H1 (cell line): ENCODE data around the gene AP3B2. TPM values are rescaled to one million over a fixed set of nuclear protein-coding genes. Genes with fewer than 3 reads are reported as not detected.

Experiments
- CTCF ChIA-PET: fragments of 300-600 bp; sonication (Branson Sonifier 250); formaldehyde crosslinking; loops from one replicate; lab custom pipeline; 2021; ENCODE audit not compliant: partially characterized antibody; lab: Charles Lee
- POLR2A ChIA-PET: fragments of 300-600 bp; sonication (Branson Sonifier 250); formaldehyde crosslinking; loops from one replicate; lab custom pipeline; 2021; ENCODE audit warnings: inconsistent platforms; ENCODE audit not compliant: partially characterized antibody; lab: Charles Lee
- DNase-seq, 2 experiments: peaks; one replicate each; pipeline versions ENCODE4 v3.0.0 to v3.0.0-alpha.2; 2010 to 2022; ENCODE audit warnings: low spot score in 2 of 2, low read depth in 1 of 2, mixed read lengths in 1 of 2
- FAIRE-seq: peaks from 2 replicates; lab custom pipeline; 2011; peaks lifted over from hg19 to GRCh38; lab: Jason Lieb, UNC
- H2AFZ ChIP-seq: 2 replicates; pipeline ENCODE4 v1.8.1; 2012; ENCODE audit warnings: low read length, inconsistent platforms
- H2AK5ac ChIP-seq: 2 replicates; pipeline ENCODE4 v1.6.1; 2013; ENCODE audit warnings: low read depth, low read length
- H2BK120ac ChIP-seq: replicated peaks from 2 replicates; pipeline ENCODE3; 2013; ENCODE audit warnings: low read depth, low read length, inconsistent platforms
- H2BK12ac ChIP-seq: 2 replicates; pipeline ENCODE4 v1.6.1; 2013; ENCODE audit warnings: low read depth, low read length
- H2BK15ac ChIP-seq: 2 replicates; pipeline ENCODE4 v1.6.1; 2013; ENCODE audit warnings: low read length
- H2BK20ac ChIP-seq: 2 replicates; pipeline ENCODE4 v1.6.1; 2013; ENCODE audit warnings: low read length
- H2BK5ac ChIP-seq: 2 replicates; pipeline ENCODE4 v1.6.1; 2013; ENCODE audit warnings: low read depth, low read length
- H3K14ac ChIP-seq: 2 replicates; pipeline ENCODE4 v1.6.1; 2013; ENCODE audit warnings: inconsistent platforms; ENCODE audit not compliant: insufficient read length
- H3K18ac ChIP-seq: 2 replicates; pipeline ENCODE4 v1.6.1; 2013; ENCODE audit warnings: low read length; ENCODE audit errors: extremely low read depth
- H3K23ac ChIP-seq: 2 replicates; pipeline ENCODE4 v1.6.1; 2013; ENCODE audit warnings: inconsistent platforms; ENCODE audit not compliant: insufficient read length
- H3K23me2 ChIP-seq: 2 replicates; pipeline ENCODE4 v1.6.1; 2013; ENCODE audit warnings: low read depth, low read length
- H3K27ac ChIP-seq: 2 replicates; pipeline ENCODE4 v1.6.1; 2011; ENCODE audit warnings: low read depth, low read length, inconsistent platforms
- H3K27me3 ChIP-seq, 4 experiments: replicated peaks in 1 of 4; 1 replicate in 1 of 4; 2 replicates in 3 of 4; pipeline versions ENCODE4 v1.6.1 to v1.8.1; 2011 to 2013; ENCODE audit warnings: low read length in 3 of 4, mild to moderate bottlenecking in 3 of 4, inconsistent platforms in 2 of 4, mixed read lengths in 2 of 4, moderate library complexity in 1 of 4; ENCODE audit not compliant: control insufficient read depth in 3 of 4, insufficient read depth in 3 of 4; ENCODE audit errors: extremely low read depth in 1 of 4
- H3K36me3 ChIP-seq, 4 experiments: 2 replicates each; pipeline versions ENCODE4 v1.6.1 to v1.8.1; 2011 to 2013; ENCODE audit warnings: mild to moderate bottlenecking in 4 of 4, low read length in 3 of 4, moderate library complexity in 2 of 4, control low read depth in 1 of 4, inconsistent platforms in 1 of 4; ENCODE audit not compliant: insufficient read depth in 4 of 4, control insufficient read depth in 2 of 4
- H3K4ac ChIP-seq: replicated peaks from 2 replicates; pipeline ENCODE3; 2013; ENCODE audit warnings: low read length, low read depth, mixed read lengths, inconsistent platforms; ENCODE audit not compliant: insufficient read length
- H3K4me1 ChIP-seq, 4 experiments: replicated peaks in 1 of 4; 1 replicate in 1 of 4; 2 replicates in 3 of 4; pipeline versions ENCODE4 v1.6.1 to v1.8.1; 2011 to 2013; ENCODE audit warnings: low read length in 3 of 4, inconsistent platforms in 2 of 4, mixed read lengths in 1 of 4; ENCODE audit not compliant: insufficient read depth in 4 of 4, control insufficient read depth in 3 of 4
- H3K4me2 ChIP-seq, 2 experiments: 2 replicates each; pipeline versions ENCODE4 v1.6.1 to v1.8.1; 2011 to 2013; ENCODE audit warnings: low read depth in 2 of 2, low read length in 2 of 2, control low read depth in 1 of 2, inconsistent platforms in 1 of 2, mild to moderate bottlenecking in 1 of 2; ENCODE audit not compliant: insufficient read depth in 1 of 2
- H3K4me3 ChIP-seq, 4 experiments: fragments of 200-600, 300-600 bp in 1 of 4; sonication (generic), shearing (Covaris generic), sonication (Bioruptor Twin) in 1 of 4; 2 replicates each; pipeline versions ENCODE4 v1.5.1 to v1.8.1; 2011 to 2016; ENCODE audit warnings: low read length in 4 of 4, low read depth in 3 of 4, control low read depth in 2 of 4, inconsistent platforms in 2 of 4, mild to moderate bottlenecking in 2 of 4, mixed read lengths in 1 of 4, moderate library complexity in 1 of 4; ENCODE audit not compliant: insufficient read depth in 2 of 4; ENCODE audit errors: extremely low read depth in 1 of 4
- H3K56ac ChIP-seq: replicated peaks from 2 replicates; pipeline ENCODE3; 2013; ENCODE audit warnings: low read depth, mild to moderate bottlenecking, mixed read lengths, low read length, inconsistent platforms; ENCODE audit not compliant: insufficient read length
- H3K79me1 ChIP-seq: 2 replicates; pipeline ENCODE4 v1.6.1; 2013; ENCODE audit warnings: low read depth, low read length, control low read depth
- H3K79me2 ChIP-seq, 2 experiments: 2 replicates each; pipeline versions ENCODE4 v1.6.1 to v1.8.1; 2012 to 2013; ENCODE audit warnings: low read length in 2 of 2, mild to moderate bottlenecking in 2 of 2, inconsistent platforms in 1 of 2; ENCODE audit not compliant: insufficient read depth in 2 of 2, control insufficient read depth in 1 of 2
- H3K9ac ChIP-seq, 4 experiments: replicated peaks in 1 of 4; 1 replicate in 1 of 4; 2 replicates in 3 of 4; pipeline versions ENCODE4 v1.6.1 to v1.8.1; 2011 to 2013; ENCODE audit warnings: low read depth in 3 of 4, low read length in 3 of 4, control low read depth in 2 of 4, mild to moderate bottlenecking in 2 of 4, moderate library complexity in 2 of 4, inconsistent platforms in 1 of 4; ENCODE audit errors: extremely low read depth in 1 of 4
- H3K9me3 ChIP-seq, 2 experiments: 2 replicates each; pipeline versions ENCODE4 v1.6.1 to v1.8.1; 2012 to 2013; ENCODE audit warnings: mild to moderate bottlenecking in 2 of 2, moderate library complexity in 2 of 2, control low read depth in 1 of 2, inconsistent platforms in 1 of 2, low read depth in 1 of 2, low read length in 1 of 2, mixed read lengths in 1 of 2; ENCODE audit not compliant: insufficient read depth in 2 of 2
- H4K20me1 ChIP-seq, 2 experiments: replicated peaks in 1 of 2; 2 replicates each; pipeline versions ENCODE3 to v1.8.1; 2011 to 2013; ENCODE audit warnings: inconsistent platforms in 2 of 2, low read length in 2 of 2, mild to moderate bottlenecking in 1 of 2; ENCODE audit not compliant: insufficient read depth in 2 of 2, control insufficient read depth in 1 of 2
- H4K5ac ChIP-seq: 2 replicates; pipeline ENCODE4 v1.6.1; 2013; ENCODE audit warnings: low read length, low read depth, mixed read lengths, inconsistent platforms; ENCODE audit not compliant: insufficient read length
- H4K8ac ChIP-seq: 2 replicates; pipeline ENCODE4 v1.8.0; 2013; ENCODE audit warnings: mild to moderate bottlenecking, moderate library complexity, low read length, inconsistent platforms; ENCODE audit not compliant: insufficient read depth; ENCODE audit errors: extremely low read depth
- H4K91ac ChIP-seq: replicated peaks from 2 replicates; pipeline ENCODE3; 2013; ENCODE audit warnings: low read length, mixed read lengths, inconsistent platforms; ENCODE audit not compliant: insufficient read length
- ASH2L ChIP-seq: fragments of 200-600, 300-600 bp; sonication (generic); IDR thresholded peaks from one replicate; pipeline ENCODE4 v1.7.1; 2017; ENCODE audit warnings: low read length
- BACH1 ChIP-seq: IDR thresholded peaks from 2 replicates; pipeline ENCODE4 v1.6.1; 2012; ENCODE audit warnings: low read length, improper control_type of control experiment
- CEBPB ChIP-seq: IDR thresholded peaks from 2 replicates; pipeline ENCODE4 v1.6.1; 2012; ENCODE audit warnings: low read depth, low read length
- EP300 ChIP-seq, 2 experiments: IDR thresholded peaks; 1 replicate in 1 of 2; 2 replicates in 1 of 2; pipeline ENCODE4 v1.6.1; 2011 to 2012; ENCODE audit warnings: low read depth in 2 of 2, low read length in 2 of 2, mild to moderate bottlenecking in 2 of 2, borderline replicate concordance in 1 of 2, inconsistent platforms in 1 of 2, moderate library complexity in 1 of 2
- HDAC2 ChIP-seq, 2 experiments: fragments of 300-600 bp in 1 of 2; sonication (generic) in 1 of 2; IDR thresholded peaks; 2 replicates each; pipeline ENCODE4 v1.6.1; 2011 to 2012; ENCODE audit warnings: low read depth in 2 of 2, low read length in 2 of 2, mild to moderate bottlenecking in 2 of 2, moderate library complexity in 2 of 2, borderline replicate concordance in 1 of 2, inconsistent platforms in 1 of 2
- HDAC6 ChIP-seq: IDR thresholded peaks from one replicate; pipeline ENCODE4 v1.7.1; 2012; ENCODE audit warnings: low read depth, mild to moderate bottlenecking, inconsistent platforms, low read length, moderate library complexity
- JUN ChIP-seq: IDR thresholded peaks from 2 replicates; pipeline ENCODE4 v1.6.1; 2011; ENCODE audit warnings: low read depth, mild to moderate bottlenecking, improper control_type of control experiment, low read length
- JUND ChIP-seq: IDR thresholded peaks from 2 replicates; pipeline ENCODE4 v1.6.1; 2011; ENCODE audit warnings: mild to moderate bottlenecking, improper control_type of control experiment, low read length
- NANOG ChIP-seq: IDR thresholded peaks from 2 replicates; pipeline ENCODE4 v1.6.1; 2011; ENCODE audit warnings: low read length, low read depth, mild to moderate bottlenecking, inconsistent platforms; ENCODE audit not compliant: insufficient read depth, poor library complexity, severe bottlenecking
- NRF1 ChIP-seq: IDR thresholded peaks from 2 replicates; pipeline ENCODE4 v1.6.1; 2011; ENCODE audit warnings: mild to moderate bottlenecking, low read depth, low read length, improper control_type of control experiment
- POU5F1 ChIP-seq: IDR thresholded peaks from 2 replicates; pipeline ENCODE4 v1.6.1; 2011; ENCODE audit warnings: low read depth, mild to moderate bottlenecking, low read length, moderate library complexity
- TEAD4 ChIP-seq: IDR thresholded peaks from 2 replicates; pipeline ENCODE4 v1.6.1; 2012; ENCODE audit warnings: low read depth, low read length, inconsistent platforms, mixed read lengths
- YY1 ChIP-seq: IDR thresholded peaks from 2 replicates; pipeline ENCODE4 v1.6.1; 2011; ENCODE audit warnings: low read depth, mild to moderate bottlenecking, low read length
- WGBS, 2 experiments: shearing (Covaris generic) in 1 of 2; methylation state at CpG; one replicate each; pipeline versions ENCODE4 v1.1.6 to v1.1.7; 2013 to 2015; ENCODE audit warnings: low lambda C conversion rate in 2 of 2, mixed read lengths in 2 of 2, inconsistent platforms in 1 of 2, low coverage in 1 of 2, missing lambda C conversion rate in 1 of 2; ENCODE audit not compliant: insufficient replicate concordance in 2 of 2, insufficient coverage in 1 of 2, insufficient read length in 1 of 2; ENCODE audit errors: extremely low coverage in 1 of 2, missing lambda C conversion rate in 1 of 2; 5-methylcytosine and 5-hydroxymethylcytosine counted together
- polyA plus RNA-seq, 7 experiments: library from polyadenylated mRNA; depleted of rRNA in 3 of 7; stranded (reverse) in 5 of 7; unstranded in 2 of 7; fragments of >200 nt in 5 of 7; fragments of 200-250 nt in 2 of 7; gene quantifications; 1 replicate in 5 of 7; 2 replicates in 1 of 7; 4 replicates in 1 of 7; pipeline versions ENCODE4 v1.2.1 to v1.2.3, GENCODE V29; 2011 to 2013; ENCODE audit warnings: missing spikeins in 2 of 7, mixed read lengths in 2 of 7
- total RNA-seq: library from RNA; stranded (reverse); fragmentation: NEBNext Ultra II Directional; extraction: Animal tissue kit (Norgen Biotek cat#: 25700); gene quantifications from 2 replicates; pipeline ENCODE4 v1.2.1, GENCODE V29; 2021

Gene AP3B2
- total and polyA plus RNA-seq, 2 of the 8 experiments (the other 6 are each of a cell fraction or from before 2014, with no cell fraction given): 21.8 to 25.7 TPM

GRCh38 chr15:82709081-82709420, 624 bp downstream of the AP3B2 start:
- Histone ChIP-seq H3K9me3 (no peaks in the 10 kb centered on the region), H2BK120ac (no peak overlapping the region), H3K23ac (no peak overlapping the region), H4K5ac (peak overlapping the region; percentile 37), H3K23me2 (peaks cover 13% of the 10 kb centered on the region; the same call in 1 of the 2 replicates), H3K79me1 (no peaks in the 10 kb centered on the region), H2BK12ac (peak overlapping the region; percentile 32; the same call in 1 of the 2 replicates), H2AK5ac (no peak overlapping the region), H3K18ac (peak overlapping the region; percentile 78), H2BK20ac (no peak overlapping the region), H4K8ac (no peak overlapping the region; the same call in 1 of the 2 replicates), H3K4ac (no peak overlapping the region), H2AFZ (peak overlapping the region; percentile 85), H3K56ac (no peak overlapping the region), H3K27ac (peak overlapping the region; percentile 14; the same call in 1 of the 2 replicates), H4K91ac (no peak overlapping the region), H4K20me1 (no peaks in the 10 kb centered on the region), H3K4me2 (peak overlapping the region; percentile 84 to 94), H3K27me3 (peaks cover 0 to 7% (median 1%) of the 10 kb centered on the region in 4 experiments; a peak in 3 of 7 replicates), H3K4me1 (peaks cover 0 to 13% (median 5%) of the 10 kb centered on the region in 4 experiments; a peak in 6 of 7 replicates), H3K36me3 (no peaks in the 10 kb centered on the region), H3K14ac (no peak overlapping the region), H3K4me3 (peak overlapping the region; percentile 39 to 99 (median 56)), H3K9ac (peak overlapping the region in 3 of 4 experiments; percentile 58 to 68 (median 67); a peak in 6 of 7 replicates), H3K79me2 (peaks cover 0 to 3% of the 10 kb centered on the region in 2 experiments; a peak in 1 of 4 replicates), H2BK15ac (peak overlapping the region; percentile 77; the same call in 1 of the 2 replicates), H2BK5ac (peak overlapping the region; percentile 2; the same call in 1 of the 2 replicates)
- DNase-seq (peak in 1 of 2 experiments; percentile 80), FAIRE-seq (no peak)
- CTCF ChIA-PET: interaction anchor here (0.8 to 1.6 kb wide), 5 partner anchors 9 to 65 kb away, joined by 3 to 4 read pairs (median 3); no protein-coding TSS in a partner anchor
- POLR2A ChIA-PET: interaction anchor here (0.7 to 3.4 kb wide), 11 partner anchors 10 to 276 kb away, joined by 3 to 25 read pairs (median 6); no protein-coding TSS in a partner anchor
- WGBS, 2 experiments: 2% methylated on average over 7 of the region's 15 CpGs; no CpG with 5 or more reads in 1 of the 2 experiments
- TF ChIP-seq POU5F1 (no peak), JUND (0 out of 2 replicates have a peak, but pooled peaks have one; percentile 29), EP300 (IDR thresholded peaks at IDR 0.05; ENCODE audit: borderline replicate concordance in 1 of 2, low read depth in 2 of 2, low read length in 2 of 2) (no peak), NANOG (no peak), HDAC2 (IDR thresholded peaks at IDR 0.05; ENCODE audit: borderline replicate concordance in 1 of 2, low read depth in 2 of 2, low read length in 2 of 2) (peak in 1 of 2 experiments; percentile 41; a peak in 1 of 4 replicates), BACH1 (peak; percentile 62), JUN (no peak), YY1 (no peak), NRF1 (no peak), CEBPB (no peak), TEAD4 (0 out of 2 replicates have a peak, but pooled peaks have one; percentile 6), HDAC6 (no peak), ASH2L (peak; percentile 69)
